ENCODE results near the gene SRSF12.

GRCh38 chr6:89063881-89064280 lies 54.0 kb downstream of the SRSF12 start:
- TF ChIP-seq, protein P1, sequence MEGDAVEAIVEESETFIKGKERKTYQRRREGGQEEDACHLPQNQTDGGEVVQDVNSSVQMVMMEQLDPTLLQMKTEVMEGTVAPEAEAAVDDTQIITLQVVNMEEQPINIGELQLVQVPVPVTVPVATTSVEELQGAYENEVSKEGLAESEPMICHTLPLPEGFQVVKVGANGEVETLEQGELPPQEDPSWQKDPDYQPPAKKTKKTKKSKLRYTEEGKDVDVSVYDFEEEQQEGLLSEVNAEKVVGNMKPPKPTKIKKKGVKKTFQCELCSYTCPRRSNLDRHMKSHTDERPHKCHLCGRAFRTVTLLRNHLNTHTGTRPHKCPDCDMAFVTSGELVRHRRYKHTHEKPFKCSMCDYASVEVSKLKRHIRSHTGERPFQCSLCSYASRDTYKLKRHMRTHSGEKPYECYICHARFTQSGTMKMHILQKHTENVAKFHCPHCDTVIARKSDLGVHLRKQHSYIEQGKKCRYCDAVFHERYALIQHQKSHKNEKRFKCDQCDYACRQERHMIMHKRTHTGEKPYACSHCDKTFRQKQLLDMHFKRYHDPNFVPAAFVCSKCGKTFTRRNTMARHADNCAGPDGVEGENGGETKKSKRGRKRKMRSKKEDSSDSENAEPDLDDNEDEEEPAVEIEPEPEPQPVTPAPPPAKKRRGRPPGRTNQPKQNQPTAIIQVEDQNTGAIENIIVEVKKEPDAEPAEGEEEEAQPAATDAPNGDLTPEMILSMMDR (IDR thresholded peaks at IDR 0.05): no peak
- TF ChIP-seq POLR2A (IDR thresholded peaks at IDR 0.05): no peak

Measured in right lobe of liver (tissue), 4 donors.